Colonic mucosa (tissue), 4 donors: ENCODE results near the gene KCNJ18. TPM values are rescaled to one million over a fixed set of nuclear protein-coding genes. Genes with fewer than 3 reads are reported as not detected.
"Not testable (repeated sequence)": the region's sequence is repeated elsewhere in the genome, so short reads cannot be mapped to it uniquely, and the experiment has no call there.

Source experiments
- DNase-seq: peaks from one replicate; pipeline ENCODE4 v3.0.0-alpha.2; 2020
- H3K27ac ChIP-seq: fragments of 200-600 bp; one replicate; pipeline ENCODE4 v1.8.0; 2021
- H3K27me3 ChIP-seq: fragments of 200-600 bp; one replicate; pipeline ENCODE4 v1.8.0; 2021
- H3K36me3 ChIP-seq: fragments of 200-600 bp; one replicate; pipeline ENCODE4 v1.8.0; 2021
- H3K4me1 ChIP-seq: fragments of 200-600 bp; one replicate; pipeline ENCODE4 v1.8.0; 2021; ENCODE audit warnings: mild to moderate bottlenecking
- H3K4me3 ChIP-seq: fragments of 200-600 bp; one replicate; pipeline ENCODE4 v1.8.0; 2021
- H3K9ac ChIP-seq, 2 donors: one replicate each; pipeline ENCODE4 v1.7.0; 2013; ENCODE audit warnings: control low read depth in 2 of 2, low read depth in 2 of 2, low read length in 2 of 2
- H3K9me3 ChIP-seq: fragments of 200-600 bp; one replicate; pipeline ENCODE4 v1.8.0; 2021
- intact Hi-C: fragments of 100-400 bp; cut with DNase I; formaldehyde crosslinking; loops from one replicate; pipeline ENCODE4 v1.14.1; 2022
- total RNA-seq, 2 donors: library from RNA; stranded (reverse); fragmentation: NEBNext Ultra II Directional in 1 of 2; extraction: Animal tissue kit (Norgen Biotek cat#: 25700) in 1 of 2; gene quantifications; one replicate each; pipeline ENCODE4 v1.2.1, GENCODE V29; 2021
- donor health status: healthy.
- donor health status: DM: no; HTN: no; CAD: no.
- donor health status: DM: no; HTN: no; CAD: no.

KCNJ18 gene
- not detected for total RNA-seq

GRCh38 chr17:21691883-21692703, at the start of gene KCNJ18:
Gene KCNJ18 (plus strand): TSS chr17:21692523. CDS start chr17:21702787, 10,264 bp downstream.
- H3K4me1 ChIP-seq, H3K4me3 ChIP-seq, intact Hi-C loops, H3K9ac ChIP-seq, H3K36me3 ChIP-seq, H3K27ac ChIP-seq, H3K9me3 ChIP-seq, H3K27me3 ChIP-seq: not testable (repeated sequence)
- peak; percentile 14 for DNase-seq

GRCh38 chr17:21648125-21648524, 44.2 kb upstream of the KCNJ18 start:
- not testable (repeated sequence) for H3K9me3 ChIP-seq, H3K36me3 ChIP-seq, DNase-seq

GRCh38 chr17:21650043-21650442, 42.3 kb upstream of the KCNJ18 start:
- DNase-seq, H3K27ac ChIP-seq, H3K27me3 ChIP-seq, H3K9me3 ChIP-seq, intact Hi-C loops, H3K4me1 ChIP-seq, H3K36me3 ChIP-seq, H3K9ac ChIP-seq, H3K4me3 ChIP-seq: not testable (repeated sequence)

More at GRCh38 chr17:21648125-21648524, 44.2 kb upstream of the KCNJ18 start:
- H3K27ac ChIP-seq, H3K4me3 ChIP-seq, intact Hi-C loops, H3K4me1 ChIP-seq, H3K9ac ChIP-seq, H3K27me3 ChIP-seq: not testable (repeated sequence)

- H3K9me3 ChIP-seq, H3K4me1 ChIP-seq, H3K9ac ChIP-seq, H3K36me3 ChIP-seq, H3K27me3 ChIP-seq, intact Hi-C loops, H3K27ac ChIP-seq, DNase-seq, H3K4me3 ChIP-seq: not testable (repeated sequence)
Observed at GRCh38 chr17:21652049-21652448, 40.3 kb upstream of the KCNJ18 start.

GRCh38 chr17:21653211-21653610, 39.1 kb upstream of the KCNJ18 start:
- H3K4me1 ChIP-seq, H3K27me3 ChIP-seq, H3K4me3 ChIP-seq, H3K9ac ChIP-seq, H3K36me3 ChIP-seq, DNase-seq, H3K27ac ChIP-seq, H3K9me3 ChIP-seq, intact Hi-C loops: not testable (repeated sequence)

GRCh38 chr17:21656518-21657309, 35.6 kb upstream of the KCNJ18 start:
- intact Hi-C loops, H3K4me3 ChIP-seq, H3K27me3 ChIP-seq, H3K36me3 ChIP-seq, H3K9ac ChIP-seq, H3K9me3 ChIP-seq, H3K4me1 ChIP-seq, DNase-seq, H3K27ac ChIP-seq: not testable (repeated sequence)

GRCh38 chr17:21659635-21660034, 32.7 kb upstream of the KCNJ18 start:
- H3K9me3 ChIP-seq, H3K4me1 ChIP-seq, H3K9ac ChIP-seq, H3K36me3 ChIP-seq, H3K27ac ChIP-seq, H3K4me3 ChIP-seq, DNase-seq, intact Hi-C loops, H3K27me3 ChIP-seq: not testable (repeated sequence)

GRCh38 chr17:21661455-21661854, 30.9 kb upstream of the KCNJ18 start:
- H3K27me3 ChIP-seq, H3K4me3 ChIP-seq, H3K36me3 ChIP-seq, H3K9ac ChIP-seq, H3K27ac ChIP-seq, DNase-seq, intact Hi-C loops, H3K9me3 ChIP-seq, H3K4me1 ChIP-seq: not testable (repeated sequence)

GRCh38 chr17:21663166-21663565, 29.2 kb upstream of the KCNJ18 start:
- H3K9me3 ChIP-seq, DNase-seq, H3K9ac ChIP-seq, intact Hi-C loops, H3K36me3 ChIP-seq, H3K27ac ChIP-seq, H3K4me1 ChIP-seq, H3K4me3 ChIP-seq, H3K27me3 ChIP-seq: not testable (repeated sequence)

- H3K27me3 ChIP-seq, result not testable (repeated sequence)
Observed at GRCh38 chr17:21663614-21664474, 28.5 kb upstream of the KCNJ18 start.

GRCh38 chr17:21665171-21665570, 27.2 kb upstream of the KCNJ18 start:
- H3K27ac ChIP-seq, H3K36me3 ChIP-seq, H3K9me3 ChIP-seq, H3K9ac ChIP-seq, DNase-seq, H3K27me3 ChIP-seq, H3K4me1 ChIP-seq, H3K4me3 ChIP-seq, intact Hi-C loops: not testable (repeated sequence)

More at GRCh38 chr17:21663614-21664474, 28.5 kb upstream of the KCNJ18 start:
- H3K4me1 ChIP-seq, H3K27ac ChIP-seq, DNase-seq, H3K9ac ChIP-seq, H3K4me3 ChIP-seq, H3K9me3 ChIP-seq, H3K36me3 ChIP-seq, intact Hi-C loops: not testable (repeated sequence)

GRCh38 chr17:21665935-21666493, 26.3 kb upstream of the KCNJ18 start:
- intact Hi-C loops, H3K9me3 ChIP-seq, H3K4me3 ChIP-seq, H3K4me1 ChIP-seq, H3K9ac ChIP-seq, H3K27me3 ChIP-seq, H3K36me3 ChIP-seq, H3K27ac ChIP-seq, DNase-seq: not testable (repeated sequence)
